ENCODE measurements around the gene NME5.
"Not testable (repeated sequence)": the region's sequence is repeated elsewhere in the genome, so short reads cannot be mapped to it uniquely, and the experiment has no call there.

NME5 gene

GRCh38 chr5:138149530-138149929 is 10.3 kb upstream of the NME5 start:
- DNase-seq: no peak
- Histone ChIP-seq H3K36me3 (no peaks in the 10 kb centered on the region), H3K27me3 (ENCODE audit: insufficient read depth, low read depth, severe bottlenecking) (no peaks in the 10 kb centered on the region), H3K27ac (no peak overlapping the region), H3K4me3 (ENCODE audit: low read depth, low read length) (no peak overlapping the region), H3K9me3 (ENCODE audit: severe bottlenecking) (no peaks in the 10 kb centered on the region)
- TF ChIP-seq, protein P1, sequence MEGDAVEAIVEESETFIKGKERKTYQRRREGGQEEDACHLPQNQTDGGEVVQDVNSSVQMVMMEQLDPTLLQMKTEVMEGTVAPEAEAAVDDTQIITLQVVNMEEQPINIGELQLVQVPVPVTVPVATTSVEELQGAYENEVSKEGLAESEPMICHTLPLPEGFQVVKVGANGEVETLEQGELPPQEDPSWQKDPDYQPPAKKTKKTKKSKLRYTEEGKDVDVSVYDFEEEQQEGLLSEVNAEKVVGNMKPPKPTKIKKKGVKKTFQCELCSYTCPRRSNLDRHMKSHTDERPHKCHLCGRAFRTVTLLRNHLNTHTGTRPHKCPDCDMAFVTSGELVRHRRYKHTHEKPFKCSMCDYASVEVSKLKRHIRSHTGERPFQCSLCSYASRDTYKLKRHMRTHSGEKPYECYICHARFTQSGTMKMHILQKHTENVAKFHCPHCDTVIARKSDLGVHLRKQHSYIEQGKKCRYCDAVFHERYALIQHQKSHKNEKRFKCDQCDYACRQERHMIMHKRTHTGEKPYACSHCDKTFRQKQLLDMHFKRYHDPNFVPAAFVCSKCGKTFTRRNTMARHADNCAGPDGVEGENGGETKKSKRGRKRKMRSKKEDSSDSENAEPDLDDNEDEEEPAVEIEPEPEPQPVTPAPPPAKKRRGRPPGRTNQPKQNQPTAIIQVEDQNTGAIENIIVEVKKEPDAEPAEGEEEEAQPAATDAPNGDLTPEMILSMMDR (IDR thresholded peaks at IDR 0.05; ENCODE audit: low read depth, low read length): no peak

GRCh38 chr5:138148811-138149210 is 9.6 kb upstream of the NME5 start:
- Histone ChIP-seq H3K36me3 (no peaks in the 10 kb centered on the region), H3K4me3 (ENCODE audit: low read depth, low read length) (no peak overlapping the region), H3K27me3 (ENCODE audit: insufficient read depth, low read depth, severe bottlenecking) (no peaks in the 10 kb centered on the region), H3K27ac (no peak overlapping the region), H3K9me3 (ENCODE audit: severe bottlenecking) (no peaks in the 10 kb centered on the region)
- DNase-seq: no peak
- TF ChIP-seq, protein P1 (IDR thresholded peaks at IDR 0.05; ENCODE audit: low read depth, low read length): no peak

DNA sequence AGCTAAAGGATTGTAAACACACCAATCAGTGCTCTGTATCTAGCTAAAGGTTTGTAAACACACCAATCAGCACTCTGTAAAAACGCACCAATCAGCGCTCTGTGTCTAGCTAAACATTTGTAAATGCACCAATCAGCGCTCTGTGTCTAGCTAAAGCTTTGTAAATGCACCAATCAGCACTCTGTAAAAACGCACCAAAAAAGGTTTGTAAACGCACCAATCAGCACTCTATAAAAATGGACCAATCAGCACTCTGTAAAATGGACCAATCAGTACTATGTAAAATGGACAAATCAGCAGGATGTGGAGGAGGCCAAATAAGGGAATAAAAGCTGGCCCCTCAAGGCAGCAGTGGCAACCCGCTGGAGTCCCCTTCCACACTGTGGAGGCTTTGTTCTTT is 4.3 kb upstream of the NME5 start:
- not testable (repeated sequence) for H3K36me3 ChIP-seq; H3K9me3 ChIP-seq (ENCODE audit: severe bottlenecking); H3K27me3 ChIP-seq (ENCODE audit: insufficient read depth, low read depth, severe bottlenecking); H3K27ac ChIP-seq; DNase-seq; H3K4me3 ChIP-seq (ENCODE audit: low read depth, low read length)

DNA sequence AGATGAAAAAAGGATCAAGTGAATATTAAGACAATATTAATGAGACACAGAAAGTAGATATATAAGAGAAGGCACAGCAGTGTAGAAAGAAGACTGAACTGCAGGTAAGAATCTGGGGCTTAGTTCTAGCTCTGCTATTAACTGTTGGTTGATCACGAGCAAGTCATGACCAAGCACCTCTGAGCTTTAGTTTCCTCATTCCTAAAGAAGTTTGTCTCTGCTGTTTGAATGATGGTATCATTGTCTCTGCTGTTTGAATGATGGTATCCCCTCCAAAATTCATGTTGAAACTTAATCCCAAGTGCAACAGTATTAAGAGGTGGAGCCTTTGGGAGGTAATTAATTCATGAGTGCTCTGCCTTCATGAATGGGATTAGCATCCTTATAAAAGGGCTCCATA is 2.5 kb upstream of the NME5 start:
- Histone ChIP-seq H3K4me3 (ENCODE audit: low read depth, low read length) (no peak overlapping the region), H3K9me3 (ENCODE audit: severe bottlenecking) (no peaks in the 10 kb centered on the region)
- TF ChIP-seq, protein P1 (IDR thresholded peaks at IDR 0.05; ENCODE audit: low read depth, low read length): no peak

DNA sequence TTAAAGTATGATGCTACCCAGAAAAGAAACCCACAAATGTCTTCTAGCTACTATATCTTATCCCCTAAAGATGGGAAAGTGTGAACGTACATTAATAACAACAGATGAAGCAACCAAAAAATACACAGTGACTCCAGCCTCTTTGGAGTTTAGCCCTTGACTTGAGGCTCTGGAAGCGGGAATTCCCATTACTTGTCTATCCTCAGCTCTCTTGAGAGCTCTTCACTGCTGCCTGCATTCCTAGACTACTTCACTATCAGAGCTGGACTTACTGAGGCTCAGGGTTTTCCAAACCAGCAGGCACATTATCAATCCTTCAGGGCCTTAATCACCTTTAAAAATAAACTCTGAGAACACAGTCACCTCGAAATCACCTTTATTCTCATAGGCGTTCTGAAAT is 1.0 kb upstream of the NME5 start:
- TF ChIP-seq, protein P1 (IDR thresholded peaks at IDR 0.05; ENCODE audit: low read depth, low read length): no peak

More for the DNA sequence above, 2.5 kb upstream of the NME5 start:
- Histone ChIP-seq H3K36me3 (no peaks in the 10 kb centered on the region; the same call in 1 of the 2 replicates), H3K27me3 (ENCODE audit: insufficient read depth, low read depth, severe bottlenecking) (no peaks in the 10 kb centered on the region), H3K27ac (no peak overlapping the region)
- no peak for DNase-seq

GRCh38 chr5:138139781-138140090 is 508 bp upstream of the NME5 start:
- H3K27ac ChIP-seq: no peak overlapping the region
- H3K27me3 ChIP-seq (ENCODE audit: insufficient read depth, low read depth, severe bottlenecking): no peaks in the 10 kb centered on the region
- no peaks in the 10 kb centered on the region; the same call in 1 of the 2 replicates for H3K36me3 ChIP-seq
- no peak for DNase-seq
- H3K9me3 ChIP-seq (ENCODE audit: severe bottlenecking): no peaks in the 10 kb centered on the region
- TF ChIP-seq, protein P1 (IDR thresholded peaks at IDR 0.05; ENCODE audit: low read depth, low read length): no peak
- no peak overlapping the region; the same call in 1 of the 2 replicates for H3K4me3 ChIP-seq (ENCODE audit: low read depth, low read length)

More for the DNA sequence above, 1.0 kb upstream of the NME5 start:
- H3K4me3 ChIP-seq (ENCODE audit: low read depth, low read length): no peak overlapping the region
- no peaks in the 10 kb centered on the region for H3K27me3 ChIP-seq (ENCODE audit: insufficient read depth, low read depth, severe bottlenecking)
- H3K27ac ChIP-seq: no peak overlapping the region
- no peak for DNase-seq
- no peaks in the 10 kb centered on the region for H3K9me3 ChIP-seq (ENCODE audit: severe bottlenecking)
- H3K36me3 ChIP-seq: no peaks in the 10 kb centered on the region; the same call in 1 of the 2 replicates
